ENCODE data around the gene ATP6V0E1.

ATP6V0E1 gene

GRCh38 chr5:173039188-173039587 is 55.6 kb downstream of the ATP6V0E1 start:
- TF ChIP-seq, protein P1, sequence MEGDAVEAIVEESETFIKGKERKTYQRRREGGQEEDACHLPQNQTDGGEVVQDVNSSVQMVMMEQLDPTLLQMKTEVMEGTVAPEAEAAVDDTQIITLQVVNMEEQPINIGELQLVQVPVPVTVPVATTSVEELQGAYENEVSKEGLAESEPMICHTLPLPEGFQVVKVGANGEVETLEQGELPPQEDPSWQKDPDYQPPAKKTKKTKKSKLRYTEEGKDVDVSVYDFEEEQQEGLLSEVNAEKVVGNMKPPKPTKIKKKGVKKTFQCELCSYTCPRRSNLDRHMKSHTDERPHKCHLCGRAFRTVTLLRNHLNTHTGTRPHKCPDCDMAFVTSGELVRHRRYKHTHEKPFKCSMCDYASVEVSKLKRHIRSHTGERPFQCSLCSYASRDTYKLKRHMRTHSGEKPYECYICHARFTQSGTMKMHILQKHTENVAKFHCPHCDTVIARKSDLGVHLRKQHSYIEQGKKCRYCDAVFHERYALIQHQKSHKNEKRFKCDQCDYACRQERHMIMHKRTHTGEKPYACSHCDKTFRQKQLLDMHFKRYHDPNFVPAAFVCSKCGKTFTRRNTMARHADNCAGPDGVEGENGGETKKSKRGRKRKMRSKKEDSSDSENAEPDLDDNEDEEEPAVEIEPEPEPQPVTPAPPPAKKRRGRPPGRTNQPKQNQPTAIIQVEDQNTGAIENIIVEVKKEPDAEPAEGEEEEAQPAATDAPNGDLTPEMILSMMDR (IDR thresholded peaks at IDR 0.05; ENCODE audit: insufficient read depth, low read length, poor library complexity, severe bottlenecking) = no peak
- no peak for TF ChIP-seq EZH2phosphoT487 (conservative IDR thresholded peaks at IDR 0.05; ENCODE audit: low read length)
- Histone ChIP-seq H3K27ac (ENCODE audit: low read depth, low read length) (no peak overlapping the region), H3K4me3 (ENCODE audit: insufficient read depth, low read length, poor library complexity, severe bottlenecking) (no peak overlapping the region), H3K9me3 (ENCODE audit: insufficient read depth, low read length) (no peaks in the 10 kb centered on the region), H3K36me3 (ENCODE audit: low read length) (peaks cover 3% of the 10 kb centered on the region; the same call in 1 of the 2 replicates), H3F3A (ENCODE audit: insufficient read depth) (peaks cover 30% of the 10 kb centered on the region), H4K20me1 (ENCODE audit: low read depth, low read length) (no peaks in the 10 kb centered on the region), H2AFZ (ENCODE audit: low read depth, low read length, severe bottlenecking) (no peak overlapping the region), H3K4me2 (ENCODE audit: low read depth, low read length, poor library complexity, severe bottlenecking) (no peak overlapping the region), H3K79me2 (ENCODE audit: insufficient read depth, low read length) (no peaks in the 10 kb centered on the region), H3K9me2 (replicated peaks; ENCODE audit: insufficient read depth, low read length) (no peaks in the 10 kb centered on the region), H3K27me3 (ENCODE audit: low read length) (no peaks in the 10 kb centered on the region), H3K9ac (ENCODE audit: low read length) (no peak overlapping the region)

DNA sequence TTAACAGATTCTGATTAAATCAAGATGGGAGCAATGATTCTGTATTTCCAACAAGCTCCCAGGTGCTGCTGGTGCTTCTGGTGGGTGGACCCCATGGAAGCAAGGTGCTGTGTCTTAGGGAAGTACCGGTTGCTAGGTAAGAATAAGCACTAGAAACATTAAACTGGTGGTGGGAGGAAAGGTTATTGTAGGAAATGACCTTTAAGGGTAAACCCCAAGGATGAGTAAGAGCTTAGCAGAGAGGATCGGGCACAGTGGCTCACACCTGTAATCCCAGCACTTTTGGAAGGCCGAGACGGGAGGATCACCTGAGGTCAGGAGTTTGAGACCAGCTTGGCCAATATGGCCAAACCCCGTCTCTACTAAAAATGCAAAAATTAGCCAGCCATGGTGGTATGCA is 56.4 kb downstream of the ATP6V0E1 start:
- TF ChIP-seq, protein P1 (IDR thresholded peaks at IDR 0.05; ENCODE audit: insufficient read depth, low read length, poor library complexity, severe bottlenecking) = no peak
- no peak for TF ChIP-seq EZH2phosphoT487 (conservative IDR thresholded peaks at IDR 0.05; ENCODE audit: low read length)
- no peak overlapping the region for H3K9ac ChIP-seq (ENCODE audit: low read length)
- H3K79me2 ChIP-seq (ENCODE audit: insufficient read depth, low read length) = no peaks in the 10 kb centered on the region
- H3F3A ChIP-seq (ENCODE audit: insufficient read depth) = peaks cover 24% of the 10 kb centered on the region
- H3K4me3 ChIP-seq (ENCODE audit: insufficient read depth, low read length, poor library complexity, severe bottlenecking) = no peak overlapping the region
- H3K9me2 ChIP-seq (replicated peaks; ENCODE audit: insufficient read depth, low read length) = no peaks in the 10 kb centered on the region
- no peaks in the 10 kb centered on the region for H3K27me3 ChIP-seq (ENCODE audit: low read length)
- peaks cover 3% of the 10 kb centered on the region; the same call in 1 of the 2 replicates for H3K36me3 ChIP-seq (ENCODE audit: low read length)
- no peaks in the 10 kb centered on the region for H3K9me3 ChIP-seq (ENCODE audit: insufficient read depth, low read length)
- H3K27ac ChIP-seq (ENCODE audit: low read depth, low read length) = no peak overlapping the region
- H2AFZ ChIP-seq (ENCODE audit: low read depth, low read length, severe bottlenecking) = no peak overlapping the region
- no peaks in the 10 kb centered on the region for H4K20me1 ChIP-seq (ENCODE audit: low read depth, low read length)
- no peak overlapping the region for H3K4me2 ChIP-seq (ENCODE audit: low read depth, low read length, poor library complexity, severe bottlenecking)

GRCh38 chr5:173041881-173042762 is 58.6 kb downstream of the ATP6V0E1 start:
- no peak overlapping the region for H3K27ac ChIP-seq (ENCODE audit: low read depth, low read length)
- no peak overlapping the region for H3K4me3 ChIP-seq (ENCODE audit: insufficient read depth, low read length, poor library complexity, severe bottlenecking)
- H3K27me3 ChIP-seq (ENCODE audit: low read length) = no peaks in the 10 kb centered on the region
- no peak overlapping the region for H3K9ac ChIP-seq (ENCODE audit: low read length)
- no peak for TF ChIP-seq EZH2phosphoT487 (conservative IDR thresholded peaks at IDR 0.05; ENCODE audit: low read length)
- H3K36me3 ChIP-seq (ENCODE audit: low read length) = no peaks in the 10 kb centered on the region
- peaks cover 9% of the 10 kb centered on the region; the same call in 1 of the 2 replicates for H3F3A ChIP-seq (ENCODE audit: insufficient read depth)
- H3K9me2 ChIP-seq (replicated peaks; ENCODE audit: insufficient read depth, low read length) = no peaks in the 10 kb centered on the region
- no peak overlapping the region for H3K4me2 ChIP-seq (ENCODE audit: low read depth, low read length, poor library complexity, severe bottlenecking)
- no peaks in the 10 kb centered on the region for H4K20me1 ChIP-seq (ENCODE audit: low read depth, low read length)
- no peaks in the 10 kb centered on the region for H3K79me2 ChIP-seq (ENCODE audit: insufficient read depth, low read length)
- no peaks in the 10 kb centered on the region for H3K9me3 ChIP-seq (ENCODE audit: insufficient read depth, low read length)
- H2AFZ ChIP-seq (ENCODE audit: low read depth, low read length, severe bottlenecking) = no peak overlapping the region

DNA sequence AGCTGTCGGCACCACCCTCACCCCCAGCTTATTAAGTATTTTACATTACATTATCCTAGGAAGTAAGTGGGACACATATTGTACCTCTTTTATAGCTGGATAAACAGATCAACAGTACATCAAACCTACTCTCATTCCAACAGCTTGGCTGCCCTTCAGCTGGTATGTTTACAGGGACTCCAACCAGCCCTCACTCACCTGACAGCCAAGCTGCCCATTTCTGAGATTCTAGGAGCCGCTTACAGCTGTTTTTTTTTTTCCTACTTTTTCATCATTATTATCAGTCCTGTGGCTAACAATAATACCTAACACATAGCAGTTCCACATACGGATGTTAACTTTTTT is 59.2 kb downstream of the ATP6V0E1 start:
- Histone ChIP-seq H3K79me2 (ENCODE audit: insufficient read depth, low read length) (no peaks in the 10 kb centered on the region), H3K9me2 (replicated peaks; ENCODE audit: insufficient read depth, low read length) (no peaks in the 10 kb centered on the region), H4K20me1 (ENCODE audit: low read depth, low read length) (no peaks in the 10 kb centered on the region), H3K9ac (ENCODE audit: low read length) (no peak overlapping the region), H2AFZ (ENCODE audit: low read depth, low read length, severe bottlenecking) (no peak overlapping the region), H3K9me3 (ENCODE audit: insufficient read depth, low read length) (no peaks in the 10 kb centered on the region), H3K4me3 (ENCODE audit: insufficient read depth, low read length, poor library complexity, severe bottlenecking) (no peak overlapping the region), H3K27me3 (ENCODE audit: low read length) (no peaks in the 10 kb centered on the region), H3K27ac (ENCODE audit: low read depth, low read length) (no peak overlapping the region), H3K4me2 (ENCODE audit: low read depth, low read length, poor library complexity, severe bottlenecking) (no peak overlapping the region), H3F3A (ENCODE audit: insufficient read depth) (peaks cover 9% of the 10 kb centered on the region; the same call in 1 of the 2 replicates), H3K36me3 (ENCODE audit: low read length) (no peaks in the 10 kb centered on the region)
- TF ChIP-seq, protein P1 (IDR thresholded peaks at IDR 0.05; ENCODE audit: insufficient read depth, low read length, poor library complexity, severe bottlenecking) = no peak
- TF ChIP-seq EZH2phosphoT487 (conservative IDR thresholded peaks at IDR 0.05; ENCODE audit: low read length) = no peak

All from SU-DHL-6 (cell line).